ENCODE measurements around the gene ZBTB7B.

GRCh38 chr1:155053531-155054105, 51.0 kb downstream of the ZBTB7B start:
- no peak for TF ChIP-seq CTCF (IDR thresholded peaks at IDR 0.05)
- TF ChIP-seq POLR2AphosphoS5 (IDR thresholded peaks at IDR 0.05; ENCODE audit: insufficient read depth in 1 of 2, low read depth in 1 of 2), result no peak
